Measurements from ENCODE around the gene TEX22. TPM values are rescaled to one million over a fixed set of nuclear protein-coding genes. Genes with fewer than 3 reads are reported as not detected.
A peak's percentile ranks its signal among the peaks of the same experiment; 100 is the strongest.

TEX22 gene
- polyA plus RNA-seq, 3 donors, result 0.52 to 2.2 (median 0.57) TPM

GRCh38 chr14:105442125-105442524 lies 43.8 kb downstream of the TEX22 start:
- no peaks in the 10 kb centered on the region for H3K4me1 ChIP-seq (ENCODE audit: control insufficient read depth in 1 of 2, insufficient read depth in 2 of 2, low read length in 2 of 2)
- H3K4me2 ChIP-seq (replicated peaks; ENCODE audit: extremely low read depth, low read length, poor library complexity, severe bottlenecking), result no peak overlapping the region
- WGBS (ENCODE audit: insufficient coverage), result 85% methylated on average over 10 of the region's 17 CpGs
- Mint-ChIP-seq H3K9me3 (no peaks in the 10 kb centered on the region), H3K36me3 (peaks cover 16 to 60% of the 10 kb centered on the region in 2 donors), H3K4me1 (no peaks in the 10 kb centered on the region), H3K27ac (peak overlapping the region in 1 of 7 donors; percentile 2), H3K4me3 (no peak overlapping the region), H3K27me3 (ENCODE audit: low read depth in 3 of 3) (peaks cover 0 to 3% (median 0%) of the 10 kb centered on the region in 3 donors)
- TF ChIP-seq CTCF (IDR thresholded peaks at IDR 0.05), result no peak
- peaks cover 16 to 50% of the 10 kb centered on the region in 2 donors for H3K36me3 ChIP-seq (replicated peaks in 1 of 2; ENCODE audit: control insufficient read depth in 1 of 2, insufficient read depth in 2 of 2, low read length in 2 of 2)
- no peak overlapping the region for H3K27ac ChIP-seq (ENCODE audit: low read depth in 1 of 2, low read length in 2 of 2)
- no peaks in the 10 kb centered on the region for H3K27me3 ChIP-seq (ENCODE audit: control insufficient read depth in 2 of 2, insufficient read depth in 2 of 2, low read length in 2 of 2)
- peaks cover 33% of the 10 kb centered on the region for H4K20me1 ChIP-seq (ENCODE audit: insufficient read depth, low read length)
- DNase-seq, result no peak
- H3K4me3 ChIP-seq (replicated peaks in 1 of 3; ENCODE audit: low read depth in 2 of 3, low read length in 3 of 3), result no peak overlapping the region
- no peak overlapping the region for H2AFZ ChIP-seq (ENCODE audit: insufficient read depth, low read depth, low read length, poor library complexity, severe bottlenecking)
- no peak overlapping the region for H3K9ac ChIP-seq (ENCODE audit: insufficient read depth, low read length, poor library complexity, severe bottlenecking)
- H3K79me2 ChIP-seq (ENCODE audit: insufficient read depth, low read length), result peaks cover 13% of the 10 kb centered on the region
- intact Hi-C loops (cut with micrococcal nuclease), result loop anchor here in 1 of 2 donors (10.0 kb wide), 1 partner anchor 83 kb away; the partner anchor contains the start of gene TMEM121
- H3K9me3 ChIP-seq (replicated peaks in 1 of 2; ENCODE audit: control insufficient read depth in 1 of 2, insufficient read depth in 1 of 2, low read length in 2 of 2), result no peaks in the 10 kb centered on the region

GRCh38 chr14:105442834-105443233 lies 44.5 kb downstream of the TEX22 start:
- Mint-ChIP-seq H3K9me3 (no peaks in the 10 kb centered on the region), H3K27me3 (ENCODE audit: low read depth in 3 of 3) (peaks cover 0 to 3% (median 0%) of the 10 kb centered on the region in 3 donors), H3K27ac (peak overlapping the region in 1 of 7 donors; percentile 54), H3K4me1 (no peaks in the 10 kb centered on the region), H3K4me3 (no peak overlapping the region), H3K36me3 (peaks cover 16 to 59% of the 10 kb centered on the region in 2 donors)
- 94% methylated on average over 12 of the region's 12 CpGs for WGBS (ENCODE audit: insufficient coverage)
- Histone ChIP-seq H3K9ac (ENCODE audit: insufficient read depth, low read length, poor library complexity, severe bottlenecking) (no peak overlapping the region), H3K4me2 (replicated peaks; ENCODE audit: extremely low read depth, low read length, poor library complexity, severe bottlenecking) (no peak overlapping the region), H3K36me3 (replicated peaks in 1 of 2; ENCODE audit: control insufficient read depth in 1 of 2, insufficient read depth in 2 of 2, low read length in 2 of 2) (peaks cover 14 to 46% of the 10 kb centered on the region in 2 donors), H3K27me3 (ENCODE audit: control insufficient read depth in 2 of 2, insufficient read depth in 2 of 2, low read length in 2 of 2) (no peaks in the 10 kb centered on the region), H3K27ac (ENCODE audit: low read depth in 1 of 2, low read length in 2 of 2) (no peak overlapping the region), H3K79me2 (ENCODE audit: insufficient read depth, low read length) (peaks cover 6% of the 10 kb centered on the region), H3K4me1 (ENCODE audit: control insufficient read depth in 1 of 2, insufficient read depth in 2 of 2, low read length in 2 of 2) (no peaks in the 10 kb centered on the region), H3K4me3 (replicated peaks in 1 of 3; ENCODE audit: low read depth in 2 of 3, low read length in 3 of 3) (no peak overlapping the region), H2AFZ (ENCODE audit: insufficient read depth, low read depth, low read length, poor library complexity, severe bottlenecking) (no peak overlapping the region), H4K20me1 (ENCODE audit: insufficient read depth, low read length) (peaks cover 26% of the 10 kb centered on the region), H3K9me3 (replicated peaks in 1 of 2; ENCODE audit: control insufficient read depth in 1 of 2, insufficient read depth in 1 of 2, low read length in 2 of 2) (no peaks in the 10 kb centered on the region)
- intact Hi-C loops (cut with micrococcal nuclease), result loop anchor here in 1 of 2 donors (10.0 kb wide), 1 partner anchor 82 kb away; the partner anchor contains the start of gene TMEM121
- no peak for TF ChIP-seq CTCF (IDR thresholded peaks at IDR 0.05)
- no peak for DNase-seq
